ENCODE measurements around the gene SHC1.

The SHC1 gene

GRCh38 chr1:155005076-155006011 is 34.8 kb upstream of the SHC1 start (continued):
- TF ChIP-seq KLF1 (tag by site-specific recombination; IDR thresholded peaks at IDR 0.05) (0 out of 2 replicates have a peak, but pooled peaks have one; percentile 10), ZSCAN16 (tag by site-specific recombination; IDR thresholded peaks at IDR 0.05) (no peak), ZNF248 (tag by site-specific recombination; IDR thresholded peaks at IDR 0.05) (no peak), BCL6B (tag by site-specific recombination; IDR thresholded peaks at IDR 0.05) (no peak), ZNF138 (tag by site-specific recombination; IDR thresholded peaks at IDR 0.05; ENCODE audit: borderline replicate concordance) (no peak), ZNF223 (tag by site-specific recombination; IDR thresholded peaks at IDR 0.05) (no peak)

GRCh38 chr1:155004352-155005075 is 34.0 kb upstream of the SHC1 start:
- H3K27ac ChIP-seq (ENCODE audit: extremely low read depth, low read depth, low read length): peak overlapping the region; percentile 87; the same call in 1 of the 2 replicates
- H3K4me3 ChIP-seq (ENCODE audit: low read depth, low read length): peak overlapping the region; percentile 50
- H3K36me3 ChIP-seq (ENCODE audit: control insufficient read depth in 2 of 2, insufficient read depth in 1 of 2, low read length in 2 of 2): no peaks in the 10 kb centered on the region
- ChIA-PET CTCF (interaction anchor here (1.2 to 2.1 kb wide), 3 partner anchors 12 to 81 kb away, joined by 3 to 11 read pairs (median 5); partner anchors contain the start of gene ADAM15), POLR2A (interaction anchor here (0.9 to 2.1 kb wide), 4 partner anchors 8 to 43 kb away, joined by 3 to 9 read pairs (median 6); partner anchors contain the start of genes FLAD1 and PYGO2)
- peaks cover 13% of the 10 kb centered on the region for H3K4me1 ChIP-seq (ENCODE audit: control insufficient read depth, insufficient read depth, low read length)
- H3K9me3 ChIP-seq (ENCODE audit: control insufficient read depth, insufficient read depth, low read depth, low read length): no peaks in the 10 kb centered on the region
- TF ChIP-seq ZSCAN16 (tag by site-specific recombination; IDR thresholded peaks at IDR 0.05) (no peak), ZNF16 (tag by site-specific recombination; IDR thresholded peaks at IDR 0.05; ENCODE audit: low read depth) (no peak), HIC1 (tag by site-specific recombination; IDR thresholded peaks at IDR 0.05) (peak; percentile 91), ZEB2 (tag by site-specific recombination; IDR thresholded peaks at IDR 0.05) (peak; percentile 48; the same call in 1 of the 2 replicates), PATZ1 (tag by site-specific recombination; IDR thresholded peaks at IDR 0.05) (peak; percentile 84), ZNF37A (tag by site-specific recombination; IDR thresholded peaks at IDR 0.05) (no peak), ZBTB48 (tag by site-specific recombination; IDR thresholded peaks at IDR 0.05) (peak; percentile 99), GLI4 (tag by site-specific recombination; IDR thresholded peaks at IDR 0.05) (no peak), TRIM28 (IDR thresholded peaks at IDR 0.05; ENCODE audit: borderline replicate concordance, low read length) (no peak), ZNF529 (tag by site-specific recombination; IDR thresholded peaks at IDR 0.05; ENCODE audit: insufficient replicate concordance) (no peak), REST (tag by site-specific recombination; IDR thresholded peaks at IDR 0.05) (no peak), PRDM1 (tag by site-specific recombination; IDR thresholded peaks at IDR 0.05) (no peak), AEBP2 (tag by site-specific recombination; IDR thresholded peaks at IDR 0.05; ENCODE audit: borderline replicate concordance) (no peak), ZNF488 (tag by site-specific recombination; IDR thresholded peaks at IDR 0.05) (no peak), ZNF157 (tag by site-specific recombination; IDR thresholded peaks at IDR 0.05) (no peak), REPIN1 (tag by site-specific recombination; IDR thresholded peaks at IDR 0.05; ENCODE audit: low read depth) (no peak), GLI2 (tag by site-specific recombination; IDR thresholded peaks at IDR 0.05; ENCODE audit: borderline replicate concordance, low read depth) (no peak)

Measured in HEK293 (cell line).